ENCODE measurements around the gene ANKRD66.
"Not testable (repeated sequence)": the region's sequence is repeated elsewhere in the genome, so short reads cannot be mapped to it uniquely, and the experiment has no call there.

ANKRD66 gene

GRCh38 chr6:46763466-46763865, 16.7 kb downstream of the ANKRD66 start:
- DNase-seq (ENCODE audit: low read depth), result no peak
- no peak overlapping the region for H3K4me3 ChIP-seq (ENCODE audit: low read length)
- no peak for TF ChIP-seq CTCF (conservative IDR thresholded peaks at IDR 0.05; ENCODE audit: low read depth, low read length)

GRCh38 chr6:46764280-46764679, 17.5 kb downstream of the ANKRD66 start:
- not testable (repeated sequence) for H3K4me3 ChIP-seq (ENCODE audit: low read length); DNase-seq (ENCODE audit: low read depth)

GRCh38 chr6:46764961-46765360, 18.2 kb downstream of the ANKRD66 start:
- no peak for DNase-seq (ENCODE audit: low read depth)
- TF ChIP-seq CTCF (conservative IDR thresholded peaks at IDR 0.05; ENCODE audit: low read depth, low read length), result no peak

GRCh38 chr6:46772016-46772415, 25.3 kb downstream of the ANKRD66 start:
- no peak for DNase-seq (ENCODE audit: low read depth)
- H3K4me3 ChIP-seq (ENCODE audit: low read length), result no peak overlapping the region
- TF ChIP-seq CTCF (conservative IDR thresholded peaks at IDR 0.05; ENCODE audit: low read depth, low read length), result no peak

More at GRCh38 chr6:46764961-46765360, 18.2 kb downstream of the ANKRD66 start:
- H3K4me3 ChIP-seq (ENCODE audit: low read length), result no peak overlapping the region

- no peak for DNase-seq (ENCODE audit: low read depth)
- no peak overlapping the region for H3K4me3 ChIP-seq (ENCODE audit: low read length)
- no peak for TF ChIP-seq CTCF (conservative IDR thresholded peaks at IDR 0.05; ENCODE audit: low read depth, low read length)
These were observed 26.0 kb downstream of the ANKRD66 start for GRCh38 chr6:46772762-46773161.

GRCh38 chr6:46773201-46773855, 26.6 kb downstream of the ANKRD66 start:
- DNase-seq (ENCODE audit: low read depth), result no peak
- TF ChIP-seq CTCF (conservative IDR thresholded peaks at IDR 0.05; ENCODE audit: low read depth, low read length), result no peak
- H3K4me3 ChIP-seq (ENCODE audit: low read length), result no peak overlapping the region

GRCh38 chr6:46774736-46775135, 28.0 kb downstream of the ANKRD66 start:
- H3K4me3 ChIP-seq (ENCODE audit: low read length); DNase-seq (ENCODE audit: low read depth): not testable (repeated sequence)

- no peak overlapping the region for H3K4me3 ChIP-seq (ENCODE audit: low read length)
- no peak for DNase-seq (ENCODE audit: low read depth)
- TF ChIP-seq CTCF (conservative IDR thresholded peaks at IDR 0.05; ENCODE audit: low read depth, low read length), result no peak
These were observed 29.5 kb downstream of the ANKRD66 start for GRCh38 chr6:46776070-46776712.
